SK-N-SH (cell line): ENCODE data around the gene PDCD1. TPM values are rescaled to one million over a fixed set of nuclear protein-coding genes. Genes with fewer than 3 reads are reported as not detected.

ENCODE experiments used
- CTCF ChIA-PET: fragments of 300-600, 350-600 bp; formaldehyde crosslinking; extraction: SDS; loops from one replicate; lab custom pipeline; 2021; lab: Yijun Ruan, JAX
- POLR2A ChIA-PET: fragments of 350-600 bp; sonication (Branson Sonifier 250); formaldehyde crosslinking; extraction: SDS; loops from one replicate; lab custom pipeline; 2020; ENCODE audit warnings: antibody characterized with exemption, inconsistent platforms; lab: Yijun Ruan, JAX
- DNase-seq: peaks from one replicate; pipeline ENCODE4 v3.0.0; 2012
- H2AFZ ChIP-seq: fragments of 200-600 bp; sonication (generic); 2 replicates; pipeline ENCODE4 v1.8.1; 2016; ENCODE audit warnings: antibody characterized with exemption, mild to moderate bottlenecking, low read depth
- H3F3A ChIP-seq: fragments of 200-600 bp; sonication (generic); replicated peaks from 2 replicates; pipeline ENCODE3; 2016; ENCODE audit warnings: antibody characterized with exemption, mild to moderate bottlenecking; ENCODE audit not compliant: insufficient read depth
- H3K27ac ChIP-seq, 2 experiments: fragments of 200-500 bp in 1 of 2; fragments of 200-600 bp in 1 of 2; sonication (Bioruptor generic) in 1 of 2; sonication (generic), shearing (Covaris generic) in 1 of 2; 2 replicates each; pipeline versions ENCODE4 v1.5.1 to v1.6.1; 2014 to 2016; ENCODE audit warnings: low read depth in 2 of 2, inconsistent platforms in 1 of 2, low read length in 1 of 2, mild to moderate bottlenecking in 1 of 2, mixed read lengths in 1 of 2
- H3K27me3 ChIP-seq: fragments of 200-600 bp; sonication (generic), shearing (Covaris generic); 2 replicates; pipeline ENCODE4 v1.6.1; 2016; ENCODE audit warnings: mixed run types; ENCODE audit not compliant: insufficient read depth
- H3K36me3 ChIP-seq, 2 experiments: fragments of 200-500 bp in 1 of 2; fragments of 200-600 bp in 1 of 2; sonication (Bioruptor generic) in 1 of 2; sonication (generic) in 1 of 2; replicated peaks in 1 of 2; 2 replicates each; pipeline versions ENCODE3 to v1.5.1; 2014 to 2016; ENCODE audit warnings: low read length in 1 of 2, mild to moderate bottlenecking in 1 of 2; ENCODE audit not compliant: insufficient read depth in 2 of 2, control insufficient read depth in 1 of 2
- H3K4me1 ChIP-seq, 2 experiments: fragments of 200-500 bp in 1 of 2; fragments of 200-600 bp in 1 of 2; sonication (Bioruptor generic) in 1 of 2; sonication (generic), shearing (Covaris generic) in 1 of 2; 2 replicates each; pipeline versions ENCODE4 v1.5.1 to v1.6.1; 2014 to 2016; ENCODE audit warnings: low read depth in 1 of 2, low read length in 1 of 2, mixed run types in 1 of 2; ENCODE audit not compliant: insufficient read depth in 2 of 2, control insufficient read depth in 1 of 2
- H3K4me2 ChIP-seq: fragments of 200-600 bp; sonication (generic), shearing (Covaris generic); 2 replicates; pipeline ENCODE4 v1.6.1; 2017; ENCODE audit warnings: mixed run types
- H3K4me3 ChIP-seq, 2 experiments: fragments of 200-500 bp in 1 of 2; fragments of 200-600 bp in 1 of 2; sonication (Bioruptor generic) in 1 of 2; sonication (generic), shearing (Covaris generic) in 1 of 2; 2 replicates each; pipeline versions ENCODE4 v1.5.1 to v1.8.1; 2014 to 2016; ENCODE audit warnings: low read depth in 2 of 2, inconsistent platforms in 1 of 2, low read length in 1 of 2, mild to moderate bottlenecking in 1 of 2, mixed read lengths in 1 of 2, moderate library complexity in 1 of 2
- H3K79me2 ChIP-seq: fragments of 200-600 bp; sonication (generic); 2 replicates; pipeline ENCODE4 v1.8.1; 2017; ENCODE audit warnings: mild to moderate bottlenecking; ENCODE audit not compliant: insufficient read depth
- H3K9ac ChIP-seq: fragments of 200-600 bp; sonication (generic); 2 replicates; pipeline ENCODE4 v1.6.1; 2017; ENCODE audit warnings: mixed run types
- H3K9me2 ChIP-seq: fragments of 200-600 bp; sonication (generic); 2 replicates; pipeline ENCODE4 v1.6.1; 2017; ENCODE audit warnings: mixed run types
- H3K9me3 ChIP-seq: fragments of 200-600 bp; sonication (generic); 2 replicates; pipeline ENCODE4 v1.6.1; 2017; ENCODE audit warnings: mixed run types, mild to moderate bottlenecking, moderate library complexity
- H4K20me1 ChIP-seq: fragments of 200-600 bp; sonication (generic); 2 replicates; pipeline ENCODE4 v1.6.1; 2017; ENCODE audit warnings: mild to moderate bottlenecking, mixed run types; ENCODE audit not compliant: insufficient read depth
- CHD2 ChIP-seq: fragments of 150-350 bp; IDR thresholded peaks from 2 replicates; pipeline ENCODE4 v1.6.1; 2018; ENCODE audit warnings: low read length; ENCODE audit not compliant: partially characterized antibody
- FOXJ3 ChIP-seq: sonication (generic); formaldehyde crosslinking; IDR thresholded peaks from 2 replicates; pipeline ENCODE4 v1.5.1; 2020; ENCODE audit warnings: mild to moderate bottlenecking, missing genetic modification reagents
- FOXM1 ChIP-seq: IDR thresholded peaks from 2 replicates; pipeline ENCODE4 v1.4.0; 2012; ENCODE audit warnings: low read depth, mild to moderate bottlenecking
- GATA2 ChIP-seq: sonication (generic); formaldehyde crosslinking; IDR thresholded peaks from 2 replicates; pipeline ENCODE4 v1.5.0; 2020; ENCODE audit warnings: mild to moderate bottlenecking, missing genetic modification reagents
- JUND ChIP-seq: IDR thresholded peaks from 2 replicates; pipeline ENCODE4 v1.4.0; 2012
- NRF1 ChIP-seq: IDR thresholded peaks from 2 replicates; pipeline ENCODE4 v1.6.1; 2012; ENCODE audit warnings: low read depth, mild to moderate bottlenecking, low read length
- POLR2AphosphoS5 ChIP-seq: IDR thresholded peaks from 2 replicates; pipeline ENCODE4 v1.6.1; 2012; ENCODE audit warnings: low read depth, low read length
- RCOR1 ChIP-seq: fragments of 150-350 bp; IDR thresholded peaks from 2 replicates; pipeline ENCODE4 v1.6.1; 2017; ENCODE audit warnings: antibody characterized with exemption, low read length
- TEAD4 ChIP-seq: IDR thresholded peaks from 2 replicates; pipeline ENCODE4 v1.4.0; 2012; ENCODE audit warnings: mild to moderate bottlenecking, borderline replicate concordance; ENCODE audit not compliant: insufficient read depth
- WGBS: methylation state at CpG from one replicate; pipeline ENCODE4 v1.1.6; 2017; ENCODE audit warnings: low lambda C conversion rate; 5-methylcytosine and 5-hydroxymethylcytosine counted together
- polyA plus RNA-seq, 3 experiments: library from polyadenylated mRNA; depleted of rRNA; stranded (reverse); fragments of >200 nt; gene quantifications; 2 replicates each; pipeline ENCODE4 v1.2.3, GENCODE V29; 2012
- TF ChIP-seq, protein P1 (sequence below): IDR thresholded peaks from 2 replicates; pipeline ENCODE4; 2012
- TF ChIP-seq, protein P2 (sequence below): IDR thresholded peaks from 2 replicates; pipeline ENCODE4 v1.6.1; 2012; ENCODE audit warnings: mild to moderate bottlenecking, low read depth, low read length, moderate library complexity
- TF ChIP-seq, protein P3 (sequence below): fragments of 150-350 bp; IDR thresholded peaks from 2 replicates; pipeline ENCODE4 v1.6.1; 2016; ENCODE audit warnings: mild to moderate bottlenecking, low read depth, low read length
- TF ChIP-seq, protein P4 (sequence below): fragments of 150-350 bp; IDR thresholded peaks from 2 replicates; pipeline ENCODE4 v1.6.1; 2017; ENCODE audit warnings: antibody characterized with exemption, low read length, low read depth, borderline replicate concordance
- TF ChIP-seq, protein P5 (sequence below): IDR thresholded peaks from 2 replicates; pipeline ENCODE4 v1.4.0; 2012; ENCODE audit warnings: low read depth, borderline replicate concordance

PDCD1 gene
- polyA plus RNA-seq, 1 of the 3 experiments (the other 2 are of a cell fraction): not detected

DNA sequence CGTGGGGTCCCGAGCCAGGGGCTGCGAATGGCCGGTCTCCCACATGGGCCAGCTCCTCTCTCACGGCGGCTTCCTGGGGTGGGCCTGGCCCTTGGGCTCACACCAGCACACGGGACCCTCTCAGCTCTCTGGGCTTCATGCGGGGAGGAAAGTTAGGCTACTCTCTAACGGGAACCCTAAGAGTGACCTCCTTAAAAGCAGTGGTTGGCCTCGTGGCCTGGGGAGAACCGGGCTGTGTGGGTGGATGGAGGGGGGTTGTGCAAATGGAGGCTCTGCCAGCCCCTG, 36.7 kb upstream of the PDCD1 start:
- TF ChIP-seq, protein P1, sequence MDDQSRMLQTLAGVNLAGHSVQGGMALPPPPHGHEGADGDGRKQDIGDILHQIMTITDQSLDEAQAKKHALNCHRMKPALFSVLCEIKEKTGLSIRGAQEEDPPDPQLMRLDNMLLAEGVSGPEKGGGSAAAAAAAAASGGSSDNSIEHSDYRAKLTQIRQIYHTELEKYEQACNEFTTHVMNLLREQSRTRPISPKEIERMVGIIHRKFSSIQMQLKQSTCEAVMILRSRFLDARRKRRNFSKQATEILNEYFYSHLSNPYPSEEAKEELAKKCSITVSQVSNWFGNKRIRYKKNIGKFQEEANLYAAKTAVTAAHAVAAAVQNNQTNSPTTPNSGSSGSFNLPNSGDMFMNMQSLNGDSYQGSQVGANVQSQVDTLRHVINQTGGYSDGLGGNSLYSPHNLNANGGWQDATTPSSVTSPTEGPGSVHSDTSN: no peak
- TF ChIP-seq, protein P2, sequence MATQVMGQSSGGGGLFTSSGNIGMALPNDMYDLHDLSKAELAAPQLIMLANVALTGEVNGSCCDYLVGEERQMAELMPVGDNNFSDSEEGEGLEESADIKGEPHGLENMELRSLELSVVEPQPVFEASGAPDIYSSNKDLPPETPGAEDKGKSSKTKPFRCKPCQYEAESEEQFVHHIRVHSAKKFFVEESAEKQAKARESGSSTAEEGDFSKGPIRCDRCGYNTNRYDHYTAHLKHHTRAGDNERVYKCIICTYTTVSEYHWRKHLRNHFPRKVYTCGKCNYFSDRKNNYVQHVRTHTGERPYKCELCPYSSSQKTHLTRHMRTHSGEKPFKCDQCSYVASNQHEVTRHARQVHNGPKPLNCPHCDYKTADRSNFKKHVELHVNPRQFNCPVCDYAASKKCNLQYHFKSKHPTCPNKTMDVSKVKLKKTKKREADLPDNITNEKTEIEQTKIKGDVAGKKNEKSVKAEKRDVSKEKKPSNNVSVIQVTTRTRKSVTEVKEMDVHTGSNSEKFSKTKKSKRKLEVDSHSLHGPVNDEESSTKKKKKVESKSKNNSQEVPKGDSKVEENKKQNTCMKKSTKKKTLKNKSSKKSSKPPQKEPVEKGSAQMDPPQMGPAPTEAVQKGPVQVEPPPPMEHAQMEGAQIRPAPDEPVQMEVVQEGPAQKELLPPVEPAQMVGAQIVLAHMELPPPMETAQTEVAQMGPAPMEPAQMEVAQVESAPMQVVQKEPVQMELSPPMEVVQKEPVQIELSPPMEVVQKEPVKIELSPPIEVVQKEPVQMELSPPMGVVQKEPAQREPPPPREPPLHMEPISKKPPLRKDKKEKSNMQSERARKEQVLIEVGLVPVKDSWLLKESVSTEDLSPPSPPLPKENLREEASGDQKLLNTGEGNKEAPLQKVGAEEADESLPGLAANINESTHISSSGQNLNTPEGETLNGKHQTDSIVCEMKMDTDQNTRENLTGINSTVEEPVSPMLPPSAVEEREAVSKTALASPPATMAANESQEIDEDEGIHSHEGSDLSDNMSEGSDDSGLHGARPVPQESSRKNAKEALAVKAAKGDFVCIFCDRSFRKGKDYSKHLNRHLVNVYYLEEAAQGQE: no peak
- TF ChIP-seq CHD2: no peak
- no peak for TF ChIP-seq JUND
- TF ChIP-seq, protein P3, sequence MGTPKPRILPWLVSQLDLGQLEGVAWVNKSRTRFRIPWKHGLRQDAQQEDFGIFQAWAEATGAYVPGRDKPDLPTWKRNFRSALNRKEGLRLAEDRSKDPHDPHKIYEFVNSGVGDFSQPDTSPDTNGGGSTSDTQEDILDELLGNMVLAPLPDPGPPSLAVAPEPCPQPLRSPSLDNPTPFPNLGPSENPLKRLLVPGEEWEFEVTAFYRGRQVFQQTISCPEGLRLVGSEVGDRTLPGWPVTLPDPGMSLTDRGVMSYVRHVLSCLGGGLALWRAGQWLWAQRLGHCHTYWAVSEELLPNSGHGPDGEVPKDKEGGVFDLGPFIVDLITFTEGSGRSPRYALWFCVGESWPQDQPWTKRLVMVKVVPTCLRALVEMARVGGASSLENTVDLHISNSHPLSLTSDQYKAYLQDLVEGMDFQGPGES: no peak
- no peak for TF ChIP-seq RCOR1
- TF ChIP-seq FOXM1: no peak
- no peak for TF ChIP-seq FOXJ3 (CRISPR knock-in tag)
- TF ChIP-seq, protein P4, sequence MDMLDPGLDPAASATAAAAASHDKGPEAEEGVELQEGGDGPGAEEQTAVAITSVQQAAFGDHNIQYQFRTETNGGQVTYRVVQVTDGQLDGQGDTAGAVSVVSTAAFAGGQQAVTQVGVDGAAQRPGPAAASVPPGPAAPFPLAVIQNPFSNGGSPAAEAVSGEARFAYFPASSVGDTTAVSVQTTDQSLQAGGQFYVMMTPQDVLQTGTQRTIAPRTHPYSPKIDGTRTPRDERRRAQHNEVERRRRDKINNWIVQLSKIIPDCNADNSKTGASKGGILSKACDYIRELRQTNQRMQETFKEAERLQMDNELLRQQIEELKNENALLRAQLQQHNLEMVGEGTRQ: no peak
- TF ChIP-seq POLR2AphosphoS5: no peak
- TF ChIP-seq GATA2 (CRISPR knock-in tag): no peak
- TF ChIP-seq, protein P5, sequence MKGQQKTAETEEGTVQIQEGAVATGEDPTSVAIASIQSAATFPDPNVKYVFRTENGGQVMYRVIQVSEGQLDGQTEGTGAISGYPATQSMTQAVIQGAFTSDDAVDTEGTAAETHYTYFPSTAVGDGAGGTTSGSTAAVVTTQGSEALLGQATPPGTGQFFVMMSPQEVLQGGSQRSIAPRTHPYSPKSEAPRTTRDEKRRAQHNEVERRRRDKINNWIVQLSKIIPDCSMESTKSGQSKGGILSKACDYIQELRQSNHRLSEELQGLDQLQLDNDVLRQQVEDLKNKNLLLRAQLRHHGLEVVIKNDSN: no peak
- TF ChIP-seq TEAD4: no peak
- no peak for TF ChIP-seq NRF1
- TF ChIP-seq, all 33 proteins: peak for 0
- Histone ChIP-seq H3K27ac (no peak overlapping the region), H3K9me2 (no peaks in the 10 kb centered on the region), H3F3A (no peaks in the 10 kb centered on the region), H3K79me2 (no peaks in the 10 kb centered on the region), H3K9ac (no peak overlapping the region), H3K9me3 (no peaks in the 10 kb centered on the region), H3K36me3 (no peaks in the 10 kb centered on the region), H3K4me1 (peaks cover 0 to 33% of the 10 kb centered on the region in 2 experiments; a peak in 1 of 4 replicates), H4K20me1 (no peaks in the 10 kb centered on the region), H2AFZ (no peak overlapping the region), H3K4me3 (no peak overlapping the region), H3K4me2 (no peak overlapping the region), H3K27me3 (no peaks in the 10 kb centered on the region)
- ChIA-PET POLR2A (no interaction called here), CTCF (no interaction called here)
- no peak for DNase-seq
- 84% methylated on average over 8 of the region's 11 CpGs for WGBS
